ENCODE measurements around the gene PRDM5.

GRCh38 chr4:120927801-120928409, 5.4 kb upstream of the PRDM5 start:
- TF ChIP-seq CTCF (IDR thresholded peaks at IDR 0.05), result no peak
- TF ChIP-seq ZFX (IDR thresholded peaks at IDR 0.05; ENCODE audit: borderline replicate concordance), result no peak

All from 22Rv1 (cell line).